Hematopoietic multipotent progenitor cell treated with erythropoietin and hydrocortisone succinate and interleukin-3 and kit ligand, for 8 days (in vitro differentiated cells): Measurements from ENCODE around the gene FCN1.

Experiments used
- DNase-seq: peaks from one replicate; pipeline ENCODE4 v3.0.0-alpha.2; 2015

Gene FCN1

DNA sequence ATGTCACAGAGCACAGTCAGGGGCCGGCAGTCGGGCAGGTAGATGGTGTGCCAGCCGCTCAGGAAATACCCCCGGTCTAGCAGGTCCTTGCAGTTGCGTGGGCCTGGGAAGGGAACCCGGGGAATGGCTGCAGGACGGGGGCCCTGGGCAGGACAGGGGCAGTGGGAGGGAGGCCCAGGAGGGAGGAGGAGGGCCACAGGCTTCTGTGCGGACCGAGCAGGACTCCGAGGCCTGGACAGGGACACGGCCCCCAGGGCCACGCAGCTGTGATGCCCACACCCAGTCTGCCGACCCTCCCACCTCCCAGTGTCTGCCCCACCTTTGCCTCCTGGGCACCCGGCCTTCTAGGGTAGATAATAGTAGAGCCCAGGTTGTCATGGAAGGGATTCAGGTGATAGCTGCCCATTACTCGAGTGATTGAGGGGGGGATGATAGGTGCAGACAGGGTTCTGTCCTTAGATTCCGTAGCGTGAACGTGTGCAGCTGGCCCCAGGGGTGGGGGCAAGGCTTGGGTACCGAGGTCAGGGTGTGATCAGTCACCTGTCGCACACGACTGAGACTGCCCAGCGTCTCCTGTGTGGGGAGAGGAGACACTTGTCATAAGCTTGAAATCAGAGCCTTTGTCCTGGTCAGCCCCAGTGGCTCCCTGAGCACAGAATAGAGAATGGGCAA lies 4.5 kb downstream of the FCN1 start:
- no peak for DNase-seq

DNA sequence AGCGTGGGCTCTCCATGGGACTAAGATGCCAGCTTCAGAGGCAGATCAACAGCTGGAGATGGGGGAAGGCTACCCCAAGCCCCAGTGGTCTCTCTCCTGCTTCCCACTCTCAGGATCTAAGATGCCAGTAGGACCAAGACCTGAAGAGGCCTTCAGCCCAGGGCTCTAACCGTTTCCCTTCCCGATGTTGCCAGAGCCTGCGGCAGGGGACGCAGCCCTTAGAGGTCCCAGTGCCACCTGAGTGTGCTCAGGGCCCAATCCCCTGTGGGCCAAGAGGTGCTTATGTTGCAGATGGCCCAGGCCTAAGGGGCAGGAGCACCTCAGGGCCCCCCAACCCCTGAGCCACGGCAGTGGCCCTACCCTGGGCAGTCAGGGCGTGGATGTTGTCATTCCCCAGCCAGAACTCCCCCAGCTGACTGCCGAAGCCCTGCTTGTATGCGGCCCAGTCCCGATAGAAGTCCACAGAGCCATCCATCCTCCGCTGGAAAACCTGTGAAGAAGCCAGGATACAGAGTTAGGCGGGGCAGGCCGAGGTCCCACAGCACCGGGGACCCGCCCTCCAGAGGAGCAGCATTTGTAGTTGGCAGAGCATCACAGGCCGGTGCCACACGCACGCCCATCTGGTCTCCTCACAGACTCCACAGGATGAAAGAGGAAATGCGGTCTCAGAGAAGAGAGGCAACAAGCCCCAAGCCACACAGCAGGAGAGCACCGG lies 5.4 kb downstream of the FCN1 start:
- no peak for DNase-seq

DNA sequence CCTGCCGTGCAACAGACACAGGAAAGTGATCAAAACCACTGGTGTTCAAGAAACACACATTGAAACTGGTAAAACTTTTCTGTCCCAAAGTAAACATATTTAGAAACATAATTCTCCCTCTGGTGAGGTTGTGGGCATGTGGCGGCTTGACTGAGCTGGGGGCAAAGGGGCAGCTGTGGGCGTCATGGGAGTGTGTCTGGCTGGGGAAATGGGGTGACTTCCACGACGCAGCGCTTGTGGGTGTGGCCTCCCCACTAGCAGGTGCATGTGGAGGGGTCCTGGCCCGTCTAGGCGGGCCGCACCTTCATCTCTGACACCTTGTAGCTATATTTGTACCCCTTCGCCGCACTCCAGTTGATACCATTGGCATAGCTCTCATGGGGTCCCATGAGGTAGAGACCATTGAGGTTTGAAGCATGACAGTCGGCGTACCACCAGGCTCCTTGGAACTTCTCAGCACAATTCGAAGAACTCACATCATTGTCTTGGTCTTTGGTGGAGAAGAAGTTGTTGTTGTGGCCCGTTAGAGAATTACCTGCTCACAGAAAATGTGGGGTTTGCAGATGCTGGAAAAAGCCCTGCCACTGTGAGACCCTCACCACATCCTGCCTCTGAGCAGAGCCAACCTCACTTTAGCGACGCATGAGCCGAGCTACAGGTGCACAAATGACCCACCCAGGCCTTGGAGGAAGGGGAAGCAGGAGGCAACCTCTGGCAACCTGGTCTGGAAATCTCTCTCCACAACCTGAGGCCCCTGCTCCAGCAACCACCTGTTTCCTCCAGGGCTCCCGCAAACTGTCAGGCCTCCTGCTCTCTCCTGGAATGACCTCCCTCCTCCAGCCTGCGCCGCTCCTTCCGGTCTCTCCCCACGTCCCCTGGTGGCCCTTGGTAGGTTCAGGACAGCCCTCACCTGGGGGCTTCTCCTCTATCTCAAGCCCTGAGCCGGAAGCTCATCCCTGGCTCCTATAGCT lies 7.9 kb downstream of the FCN1 start:
- no peak for DNase-seq

DNA sequence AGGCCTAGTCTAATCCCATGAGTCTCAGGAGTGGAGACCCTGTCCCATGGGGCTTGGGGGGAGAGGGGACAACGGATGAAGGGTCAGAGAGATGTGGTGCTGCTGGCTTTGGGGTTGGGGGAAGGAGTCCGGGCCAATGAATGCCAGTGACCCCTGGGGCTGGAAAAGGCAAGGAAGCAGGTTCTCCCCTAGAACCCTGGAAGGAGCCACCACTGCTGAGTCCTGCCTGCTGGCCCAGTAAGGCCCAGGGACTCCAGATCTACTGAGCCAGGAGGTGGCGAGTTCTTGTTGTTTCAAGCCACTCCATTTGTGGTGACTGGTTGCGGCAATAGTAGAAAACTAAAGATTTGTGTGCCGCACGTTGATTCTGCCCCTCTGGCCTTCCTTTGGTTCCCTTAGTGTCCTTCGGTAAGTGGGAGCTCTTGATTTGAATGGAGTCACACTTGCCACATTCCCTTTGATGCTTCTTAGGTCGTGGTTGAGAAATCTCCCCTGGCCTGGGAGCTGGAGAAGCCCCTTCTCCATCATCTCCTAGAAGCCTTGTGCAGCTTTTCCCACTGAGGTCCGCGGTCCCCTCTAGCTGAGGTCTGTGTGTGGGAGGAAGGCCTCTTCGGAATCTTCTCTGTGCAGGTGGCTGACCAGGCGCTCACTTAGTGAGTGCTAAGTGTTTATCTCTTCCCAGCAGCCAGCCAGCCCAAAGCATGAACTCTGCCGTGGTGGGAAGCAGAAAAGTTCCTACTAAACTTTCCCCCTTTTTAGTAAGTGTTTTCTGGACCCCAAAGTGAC lies 9.0 kb downstream of the FCN1 start:
- DNase-seq, result no peak

DNA sequence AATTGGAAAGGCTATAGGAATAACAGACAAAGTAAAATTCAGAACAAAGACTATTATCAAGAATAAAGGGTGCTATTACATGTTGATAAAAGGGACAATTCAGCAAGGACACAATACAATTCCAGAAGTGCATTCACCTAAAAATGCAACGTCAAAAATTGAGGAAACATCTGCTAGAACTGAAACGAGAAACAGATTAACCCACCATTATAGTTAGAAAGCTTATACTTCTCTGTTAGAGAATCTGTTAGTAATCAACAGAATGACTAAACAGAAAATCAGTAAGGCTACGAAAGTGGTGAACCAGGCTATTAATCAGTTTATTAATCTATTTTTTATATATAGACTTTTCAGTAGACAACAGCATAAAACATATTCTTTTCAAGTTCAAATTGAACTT lies 14.8 kb downstream of the FCN1 start:
- DNase-seq, result no peak

DNA sequence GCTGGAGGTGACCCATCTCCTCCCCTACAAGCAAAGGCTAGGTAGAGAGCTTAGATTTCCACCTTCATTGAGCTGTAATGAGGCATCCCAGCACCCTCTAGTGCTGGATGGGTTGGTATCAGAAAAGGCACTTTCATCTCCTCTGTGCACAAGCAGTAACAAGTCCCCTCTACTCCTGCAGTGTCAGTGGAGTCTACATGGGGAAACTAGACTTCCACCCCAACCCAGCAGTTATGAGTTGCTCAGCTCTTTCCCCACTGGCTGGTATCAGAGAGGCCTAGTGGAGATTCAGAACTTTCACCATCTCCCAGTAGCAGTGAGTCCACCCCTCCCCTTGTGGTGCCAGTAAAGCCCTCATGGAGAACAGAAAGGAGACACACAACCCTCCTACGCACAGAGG lies 17.9 kb downstream of the FCN1 start:
- DNase-seq, result no peak

DNA sequence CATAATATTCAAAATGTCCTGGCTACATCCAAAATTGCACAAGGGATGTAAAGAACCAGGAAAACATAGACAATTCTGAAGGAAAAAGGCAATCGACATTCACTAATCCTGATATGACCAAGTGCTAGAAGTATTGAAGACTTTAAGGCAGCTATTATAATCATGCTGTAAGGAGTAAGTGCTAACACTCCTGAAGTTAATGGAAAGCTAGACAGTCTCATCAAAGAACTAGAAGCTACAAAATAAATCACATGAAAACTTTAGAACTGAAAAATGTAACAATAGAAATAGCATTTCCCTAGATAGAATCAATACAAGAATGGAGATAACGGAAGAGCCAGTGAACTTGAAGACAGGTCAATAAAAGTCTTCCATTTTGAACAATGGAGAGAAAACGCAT lies 18.5 kb downstream of the FCN1 start:
- DNase-seq, result no peak

DNA sequence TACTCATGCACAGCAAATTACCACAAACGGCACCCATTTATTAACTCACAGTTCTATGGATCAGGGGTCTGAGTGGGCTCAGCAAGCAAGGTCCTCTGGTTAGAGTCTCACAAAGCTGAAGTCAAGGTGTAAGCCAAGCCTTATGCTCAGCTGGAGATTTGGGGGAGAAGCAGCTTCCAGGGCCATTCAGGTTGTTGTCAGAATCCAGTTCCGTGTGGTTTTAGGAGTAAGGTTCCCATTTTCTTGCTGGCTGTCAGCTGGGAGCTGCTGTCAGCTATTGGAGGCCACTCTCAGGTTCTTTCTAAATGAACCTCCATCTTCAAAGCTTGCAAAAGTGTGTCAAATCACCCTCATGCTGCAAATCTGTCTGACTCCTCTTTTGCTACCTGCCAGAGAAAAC lies 19.4 kb downstream of the FCN1 start:
- no peak for DNase-seq

DNA sequence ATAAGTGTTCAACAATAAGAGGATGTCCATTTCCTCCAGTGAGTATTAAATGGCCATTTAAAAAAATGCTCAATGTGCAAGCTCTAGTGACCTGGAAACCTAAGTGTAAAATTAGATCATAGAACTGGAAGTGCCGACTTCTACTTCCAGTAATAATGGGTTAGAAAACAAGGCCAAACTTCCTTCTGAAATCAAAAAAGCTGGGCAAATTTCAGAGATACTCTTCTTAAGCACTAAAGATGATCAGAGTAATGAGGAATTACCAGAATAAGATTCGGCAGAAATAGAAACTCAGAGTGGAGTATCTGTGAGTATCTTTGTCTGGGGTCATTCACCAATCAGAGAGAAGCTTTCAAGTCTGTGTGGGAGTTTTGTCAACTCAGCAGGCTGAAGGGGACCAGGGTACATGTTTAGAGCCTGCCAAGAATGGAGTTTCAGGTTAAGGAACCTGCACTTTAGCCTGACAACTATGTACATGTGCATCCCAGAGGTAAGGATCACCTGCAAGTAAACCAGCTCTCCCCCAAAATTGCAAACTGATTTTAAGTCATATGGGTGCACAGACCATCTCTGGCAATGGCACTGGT lies 20.0 kb downstream of the FCN1 start:
- DNase-seq, result no peak

DNA sequence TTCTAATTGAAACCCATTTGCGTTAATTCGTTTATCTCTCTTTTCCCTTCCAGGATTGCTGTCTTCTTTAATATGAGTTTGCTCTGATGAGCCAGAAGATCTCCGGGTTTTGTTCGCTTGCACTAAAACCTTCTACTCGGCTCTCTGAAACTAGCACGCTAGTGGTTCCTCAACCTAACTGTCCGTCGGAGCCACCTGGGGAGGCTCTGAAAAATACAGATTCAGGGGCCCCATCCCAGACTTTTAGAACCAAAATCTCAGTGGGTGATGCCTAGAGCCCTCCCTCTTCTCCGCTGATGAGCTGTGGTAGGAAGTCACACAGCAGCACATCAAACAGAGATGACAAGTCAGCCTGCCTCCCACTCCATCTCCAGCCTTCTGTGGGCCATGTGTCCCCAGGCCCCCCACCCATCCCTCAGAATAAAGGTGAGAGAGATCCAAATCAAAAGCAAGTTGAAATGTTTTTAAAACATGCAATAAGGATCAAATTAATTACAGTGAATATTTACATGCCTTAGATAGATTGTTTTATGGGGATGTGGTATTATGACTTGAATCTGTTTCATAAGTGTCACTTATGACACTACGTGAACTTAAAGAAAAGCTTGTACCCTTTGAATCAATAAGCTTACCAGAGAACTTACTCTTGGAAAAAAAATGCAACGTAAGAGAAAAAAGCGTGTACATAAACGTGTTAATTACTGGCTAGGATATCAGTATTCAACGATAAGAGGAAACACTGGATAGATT lies 20.7 kb downstream of the FCN1 start:
- DNase-seq, result no peak

DNA sequence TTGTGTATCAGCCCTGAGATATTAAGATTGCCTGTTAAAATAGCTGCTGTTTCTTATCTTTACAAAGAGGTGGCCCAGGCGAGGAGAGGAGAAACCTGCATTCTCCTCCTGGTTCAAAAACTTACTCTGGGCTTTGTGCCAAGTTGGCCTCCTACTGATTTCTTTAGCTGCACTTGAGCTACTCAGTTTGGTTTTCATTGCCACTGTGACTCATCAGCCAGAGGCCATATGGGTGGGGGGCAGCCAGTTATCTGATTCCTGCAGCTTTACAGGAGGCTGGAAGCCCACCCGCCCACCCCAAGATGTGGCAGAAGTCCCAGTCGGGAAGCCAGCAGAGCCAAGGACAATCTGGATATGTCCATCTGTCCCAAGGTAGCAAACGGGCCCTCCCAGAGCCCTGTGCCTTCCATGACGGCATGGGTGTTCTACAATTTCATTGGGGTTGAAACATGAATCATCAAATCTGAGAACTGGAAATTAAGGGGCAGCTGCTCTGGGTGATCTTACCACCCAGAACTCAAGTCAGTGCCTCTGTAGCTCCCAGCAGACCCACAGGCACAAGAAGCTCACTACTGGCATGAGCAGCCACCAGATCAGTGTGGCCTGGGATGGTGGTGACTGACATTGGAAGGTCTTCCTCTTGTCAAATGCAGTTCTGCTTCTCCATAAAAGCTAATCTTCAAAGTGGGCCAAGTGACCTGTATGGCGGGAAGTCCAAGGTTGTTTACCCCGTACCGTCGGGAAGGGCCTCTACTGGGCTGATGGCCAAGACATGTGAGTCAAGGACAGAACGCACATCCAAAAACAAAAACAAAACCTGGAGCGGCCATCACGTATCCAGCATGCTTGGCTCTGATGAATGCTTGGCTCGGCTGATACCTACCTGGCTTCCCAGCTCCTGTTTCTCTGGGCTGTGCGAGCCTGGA lies 21.5 kb downstream of the FCN1 start:
- peak; percentile 5 for DNase-seq

DNA sequence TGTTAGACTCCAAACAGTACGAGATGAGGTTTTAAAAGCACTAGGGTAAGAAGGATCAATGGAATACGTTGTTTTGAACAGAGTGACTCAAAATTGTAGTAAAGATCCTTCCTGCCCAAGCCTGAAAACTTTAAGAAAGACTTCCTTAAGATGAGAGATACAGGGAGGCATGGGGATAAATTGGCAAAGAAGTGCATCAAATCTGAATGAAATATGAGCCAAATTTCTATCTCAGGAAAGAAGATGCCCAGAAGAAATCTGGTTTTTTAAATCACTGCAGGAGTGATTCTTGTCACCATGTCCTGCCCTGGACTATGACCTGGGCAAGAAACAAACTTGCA lies 22.2 kb downstream of the FCN1 start:
- no peak for DNase-seq

DNA sequence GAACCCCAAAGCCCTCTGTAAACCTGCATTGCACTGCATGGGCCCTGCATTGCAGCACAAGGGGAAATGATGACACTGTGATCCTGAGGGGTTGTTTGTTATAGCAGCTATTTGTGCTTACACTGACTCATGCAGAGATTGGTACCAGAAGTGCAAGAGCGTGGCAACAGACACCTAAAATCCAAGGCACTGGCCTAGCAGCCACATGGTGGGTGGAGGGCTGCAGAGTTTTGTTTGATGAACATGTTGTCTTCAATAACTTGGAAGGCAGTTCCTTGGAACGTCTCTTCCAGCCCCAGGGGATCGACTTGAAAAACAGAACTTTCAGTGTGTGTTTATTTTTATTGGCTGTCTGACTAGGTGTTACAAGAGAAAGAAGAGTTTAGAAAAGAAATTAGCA lies 22.6 kb downstream of the FCN1 start:
- DNase-seq, result no peak

DNA sequence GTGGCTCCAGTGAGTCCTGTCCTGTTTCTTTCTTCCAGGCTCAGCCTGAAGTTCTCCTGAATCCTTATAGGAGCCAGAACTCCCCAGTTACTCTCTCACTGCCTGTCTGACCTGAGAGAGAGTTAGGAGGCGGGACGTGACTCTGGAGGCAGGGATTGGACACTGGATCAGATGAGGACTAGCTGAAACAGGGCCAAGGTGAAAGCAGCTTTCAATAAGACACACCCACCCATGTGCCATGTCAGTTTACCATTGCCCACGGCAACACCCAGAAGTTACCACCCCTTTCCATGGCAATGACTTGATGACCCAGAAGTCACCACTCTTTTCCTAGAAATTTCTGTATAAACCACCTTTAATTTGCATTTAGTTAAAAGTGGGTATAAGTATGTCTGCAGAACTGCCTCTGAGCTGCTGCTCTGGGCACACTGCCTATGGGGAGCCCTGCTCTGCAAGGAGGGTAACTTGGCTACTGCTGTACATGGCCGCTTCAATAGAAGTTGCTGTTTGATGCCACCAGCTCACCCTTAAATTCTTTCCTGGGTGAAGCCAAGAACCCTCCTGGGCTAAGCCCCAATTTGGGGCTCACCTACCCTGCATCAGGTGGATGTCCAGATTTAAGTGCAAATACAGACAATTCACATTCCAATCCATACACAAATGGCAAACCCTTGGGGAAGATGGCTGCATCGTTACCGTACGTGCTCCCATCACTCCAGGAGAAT lies 23.4 kb downstream of the FCN1 start:
- no peak for DNase-seq

DNA sequence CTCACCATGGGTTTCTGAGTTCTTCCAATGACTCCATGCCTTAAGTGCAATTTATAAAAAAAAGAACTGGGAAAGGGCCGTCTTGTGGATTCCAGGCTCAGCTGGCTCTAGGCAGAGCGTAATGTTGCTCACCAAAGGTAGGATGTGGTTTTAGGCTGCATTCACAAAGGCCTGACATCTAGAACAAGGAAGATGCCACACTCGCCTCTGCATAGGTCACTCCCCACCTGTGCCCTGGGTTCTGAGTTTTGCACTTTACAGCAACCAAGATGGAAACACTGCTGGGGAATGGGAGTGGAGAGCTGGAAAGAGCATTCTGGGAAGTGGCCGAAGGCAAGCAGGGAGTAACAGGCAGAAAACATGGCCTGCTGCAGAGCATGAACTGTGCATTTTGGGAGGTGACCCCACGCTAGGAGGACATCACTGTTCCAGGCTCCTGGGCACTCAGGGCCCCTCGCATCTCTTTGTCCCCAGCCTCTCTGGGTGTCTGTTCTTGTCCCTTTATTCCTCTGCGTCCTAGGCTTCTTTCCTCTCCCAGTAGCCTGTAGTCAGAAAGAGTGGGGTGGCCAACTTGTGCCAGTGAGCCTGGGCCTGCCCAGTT lies 24.8 kb downstream of the FCN1 start:
- DNase-seq, result no peak

DNA sequence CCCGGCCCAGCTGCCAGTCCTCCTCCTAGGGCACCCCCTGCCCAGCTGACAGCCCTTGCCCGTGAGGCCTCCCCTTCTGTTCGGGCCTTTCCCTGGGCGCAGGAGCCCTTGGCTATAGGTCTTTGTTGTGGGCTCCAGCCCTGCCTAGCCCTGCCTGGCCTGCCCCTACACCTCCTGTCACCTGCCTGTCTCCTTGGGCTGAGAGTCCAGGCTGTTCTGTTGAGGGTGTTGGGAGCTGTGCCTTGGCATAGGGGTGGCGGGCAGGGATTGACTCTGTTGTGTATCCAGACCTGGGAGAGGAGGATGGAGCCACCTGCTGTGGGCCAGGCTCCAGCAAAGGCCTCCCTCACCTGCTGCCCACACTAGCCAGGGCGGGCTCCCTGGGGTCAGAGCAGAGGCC lies 25.5 kb downstream of the FCN1 start:
- no peak for DNase-seq

DNA sequence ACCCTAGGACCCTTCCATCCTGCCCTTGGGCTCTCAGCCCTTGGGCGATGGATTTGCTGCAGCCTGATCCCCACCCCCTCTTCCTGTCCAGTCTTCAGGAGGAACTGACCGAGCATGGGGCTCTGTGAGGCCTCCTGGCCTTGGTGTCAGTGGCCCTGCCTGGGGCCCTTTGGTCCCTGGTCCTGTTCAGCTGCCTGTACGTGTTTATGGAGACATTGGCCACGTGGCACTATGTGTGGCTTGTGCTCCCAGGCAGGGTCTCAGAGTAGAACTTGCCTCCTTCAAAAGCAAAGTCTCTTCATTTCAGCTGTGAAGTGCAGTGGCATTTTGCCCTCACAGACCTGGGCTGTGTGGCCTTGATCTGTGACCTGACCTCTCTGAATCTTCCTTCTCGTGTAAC lies 26.0 kb downstream of the FCN1 start:
- DNase-seq, result no peak

DNA sequence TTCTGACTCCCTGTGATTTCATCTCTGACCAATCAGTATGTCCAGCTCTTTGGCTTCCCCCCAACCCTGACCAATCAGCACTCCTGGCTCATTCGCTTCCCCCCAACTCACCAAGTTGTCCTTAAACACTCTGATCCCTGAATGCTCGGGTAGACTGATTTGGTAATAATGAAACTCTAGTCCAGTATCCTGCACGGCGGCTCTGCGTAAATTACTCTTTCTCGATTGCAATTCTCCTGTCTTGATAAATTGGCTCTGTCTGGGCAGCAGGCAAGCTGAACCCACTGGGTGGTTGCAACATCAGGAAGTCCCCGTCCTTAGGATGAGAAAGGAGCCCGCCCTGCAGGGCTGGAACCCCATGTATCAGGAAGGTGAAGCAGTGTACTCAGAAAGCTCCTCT lies 26.7 kb downstream of the FCN1 start:
- no peak for DNase-seq

DNA sequence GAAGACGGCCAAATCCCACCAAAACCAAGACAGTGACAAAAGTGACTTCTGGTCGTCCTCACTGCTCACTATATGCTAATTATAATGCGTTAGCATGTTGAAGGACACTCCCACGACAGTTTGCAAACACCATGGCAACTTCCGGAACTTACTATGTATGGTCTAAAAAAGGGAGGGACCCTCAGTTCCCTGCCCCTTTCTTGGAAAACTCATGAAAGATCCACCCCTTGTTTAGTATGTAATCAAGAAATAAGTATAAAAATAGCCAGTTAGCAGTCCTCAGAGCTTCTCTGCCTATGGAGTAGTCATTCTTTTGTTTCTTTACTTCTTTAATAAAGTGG lies 27.6 kb downstream of the FCN1 start:
- no peak for DNase-seq
